ENCODE data around the gene PLAAT4. TPM values are rescaled to one million over a fixed set of nuclear protein-coding genes. Genes with fewer than 3 reads are reported as not detected.

PLAAT4 gene
- total RNA-seq, 2 donors from 2014 or later = 0.58 TPM; not detected in 1

DNA sequence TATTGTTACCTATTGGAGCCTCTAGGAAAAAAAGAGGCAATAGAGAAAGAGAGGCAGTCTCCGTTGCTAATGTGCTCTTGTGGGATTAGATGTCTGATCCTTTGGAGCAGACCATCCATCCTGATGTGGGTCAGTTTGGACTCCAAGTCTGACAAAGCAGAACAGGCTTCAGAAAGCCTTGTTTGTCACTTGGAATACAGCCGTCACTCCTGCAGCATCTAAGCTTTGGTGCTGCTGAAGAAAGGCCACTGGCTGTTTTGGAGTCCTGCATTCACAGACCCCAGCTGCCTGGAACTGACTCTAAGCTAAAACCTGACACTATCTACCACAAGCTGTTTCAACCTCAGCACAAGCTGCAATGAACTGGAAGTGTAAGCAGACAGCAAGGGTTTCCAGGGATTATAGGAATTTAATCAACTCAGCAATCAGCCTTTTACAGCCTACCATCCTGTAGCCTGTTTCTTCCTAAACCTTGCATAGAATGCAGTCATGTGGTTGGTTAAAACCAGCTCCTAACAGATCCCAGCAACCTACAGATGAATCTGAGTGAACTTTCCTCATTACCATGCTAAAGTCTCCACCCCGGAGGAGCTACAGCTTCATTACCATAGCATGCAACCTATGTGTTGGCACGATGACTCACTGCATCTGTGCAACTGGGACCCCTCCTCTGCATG is 3.7 kb upstream of the PLAAT4 start:
- TF ChIP-seq CTCF (conservative IDR thresholded peaks at IDR 0.05) = no peak
- WGBS, 2 experiments (ENCODE audit: insufficient coverage in 1 of 2, insufficient read length in 1 of 2) = 70 to 76% methylated on average over 4 of the region's 4 CpGs
- Mint-ChIP-seq H3K27me3 (ENCODE audit: insufficient read depth) (peaks cover 3% of the 10 kb centered on the region), H3K4me3 (no peak overlapping the region), H3K9me3 (peaks cover 2% of the 10 kb centered on the region), H3K4me1 (peaks cover 56% of the 10 kb centered on the region), H3K27ac (no peak overlapping the region), H3K36me3 (ENCODE audit: low read depth) (peaks cover 1% of the 10 kb centered on the region)
- Histone ChIP-seq H3K4me1 (ENCODE audit: control insufficient read depth, insufficient read depth, low read length) (peaks cover 11% of the 10 kb centered on the region), H3K9me3 (ENCODE audit: control insufficient read depth, low read length) (no peaks in the 10 kb centered on the region), H3K27ac (ENCODE audit: low read depth, low read length) (no peak overlapping the region), H3K36me3 (ENCODE audit: control insufficient read depth, insufficient read depth, low read length) (no peaks in the 10 kb centered on the region), H3K4me3 (ENCODE audit: low read length) (peak overlapping the region; percentile 12), H3K27me3 (ENCODE audit: control insufficient read depth, insufficient read depth, low read length, poor library complexity, severe bottlenecking) (no peaks in the 10 kb centered on the region), H3K9ac (ENCODE audit: extremely low read depth, low read length, poor library complexity, severe bottlenecking) (no peak overlapping the region)
- no peak for DNase-seq

GRCh38 chr11:63534076-63534475 is 2.5 kb upstream of the PLAAT4 start:
- Histone ChIP-seq H3K9me3 (ENCODE audit: control insufficient read depth, low read length) (no peaks in the 10 kb centered on the region), H3K4me3 (ENCODE audit: low read length) (no peak overlapping the region), H3K4me1 (ENCODE audit: control insufficient read depth, insufficient read depth, low read length) (peaks cover 8% of the 10 kb centered on the region), H3K27me3 (ENCODE audit: control insufficient read depth, insufficient read depth, low read length, poor library complexity, severe bottlenecking) (no peaks in the 10 kb centered on the region), H3K9ac (ENCODE audit: extremely low read depth, low read length, poor library complexity, severe bottlenecking) (no peak overlapping the region), H3K27ac (ENCODE audit: low read depth, low read length) (no peak overlapping the region), H3K36me3 (ENCODE audit: control insufficient read depth, insufficient read depth, low read length) (no peaks in the 10 kb centered on the region)
- no peak for DNase-seq
- H3K4me3 Mint-ChIP-seq = no peak overlapping the region
- H3K4me1 Mint-ChIP-seq = peaks cover 49% of the 10 kb centered on the region
- no peak overlapping the region for H3K27ac Mint-ChIP-seq
- H3K27me3 Mint-ChIP-seq (ENCODE audit: insufficient read depth) = peaks cover 3% of the 10 kb centered on the region
- peaks cover 2% of the 10 kb centered on the region for H3K9me3 Mint-ChIP-seq
- 87 to 95% methylated on average over 3 of the region's 3 CpGs for WGBS, 2 experiments (ENCODE audit: insufficient coverage in 1 of 2, insufficient read length in 1 of 2)
- H3K36me3 Mint-ChIP-seq (ENCODE audit: low read depth) = peaks cover 1% of the 10 kb centered on the region
- TF ChIP-seq CTCF (conservative IDR thresholded peaks at IDR 0.05) = no peak

DNA sequence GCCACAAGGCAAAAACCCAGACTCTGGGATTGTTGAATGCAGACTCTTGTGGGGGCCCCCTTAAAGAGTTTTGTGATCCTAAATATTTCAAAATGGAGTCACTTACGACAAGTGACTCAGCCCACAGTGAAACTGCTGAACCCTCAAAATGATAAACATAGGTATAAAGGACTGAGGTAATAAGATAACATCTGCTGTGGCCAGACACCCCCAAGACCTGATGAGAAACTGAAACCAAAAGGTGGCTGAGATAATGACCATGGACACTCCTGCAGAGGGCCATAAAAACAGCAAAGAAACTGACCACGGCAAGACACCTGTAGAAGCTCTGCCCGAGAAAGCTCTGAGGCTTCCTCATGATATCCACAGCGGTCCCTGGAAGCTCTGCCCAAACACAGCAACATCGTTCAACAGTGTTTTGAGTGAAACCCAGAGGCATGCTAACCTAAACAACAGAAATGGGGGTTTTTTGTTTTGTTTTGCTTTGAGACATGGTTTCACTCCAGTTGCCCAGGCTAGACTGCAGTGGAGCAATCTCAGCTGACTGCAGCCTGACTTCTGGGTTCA is 1.6 kb upstream of the PLAAT4 start:
- TF ChIP-seq CTCF (conservative IDR thresholded peaks at IDR 0.05) = no peak
- Histone ChIP-seq H3K27ac (ENCODE audit: low read depth, low read length) (no peak overlapping the region), H3K4me3 (ENCODE audit: low read length) (no peak overlapping the region), H3K27me3 (ENCODE audit: control insufficient read depth, insufficient read depth, low read length, poor library complexity, severe bottlenecking) (no peaks in the 10 kb centered on the region), H3K36me3 (ENCODE audit: control insufficient read depth, insufficient read depth, low read length) (no peaks in the 10 kb centered on the region), H3K4me1 (ENCODE audit: control insufficient read depth, insufficient read depth, low read length) (peaks cover 6% of the 10 kb centered on the region), H3K9ac (ENCODE audit: extremely low read depth, low read length, poor library complexity, severe bottlenecking) (no peak overlapping the region), H3K9me3 (ENCODE audit: control insufficient read depth, low read length) (no peaks in the 10 kb centered on the region)
- DNase-seq = no peak
- H3K27ac Mint-ChIP-seq = no peak overlapping the region
- no peak overlapping the region for H3K4me3 Mint-ChIP-seq
- H3K4me1 Mint-ChIP-seq = peaks cover 40% of the 10 kb centered on the region
- H3K36me3 Mint-ChIP-seq (ENCODE audit: low read depth) = peaks cover 1% of the 10 kb centered on the region
- 95 to 96% methylated on average over 4 to 5 of the region's 5 CpGs for WGBS, 2 experiments (ENCODE audit: insufficient coverage in 1 of 2, insufficient read length in 1 of 2)
- H3K9me3 Mint-ChIP-seq = peaks cover 2% of the 10 kb centered on the region
- peaks cover 3% of the 10 kb centered on the region for H3K27me3 Mint-ChIP-seq (ENCODE audit: insufficient read depth)
